PC-9 (cell line): Measurements from ENCODE around the gene CPLX4. TPM values are rescaled to one million over a fixed set of nuclear protein-coding genes. Genes with fewer than 3 reads are reported as not detected.

Experiments
- BruUV-seq: library from RNA; stranded (reverse); fragments of 400-500 nt; replicated peaks from 2 replicates; lab custom pipeline; 2021; lab: Mats Ljungman, UMichigan
- CTCF ChIA-PET: fragments of 300-600 bp; sonication (Branson Sonifier 250); formaldehyde crosslinking; loops from one replicate; lab custom pipeline; 2022; ENCODE audit warnings: antibody characterized with exemption; lab: Charles Lee
- POLR2A ChIA-PET: fragments of 300-600 bp; sonication (Branson Sonifier 250); formaldehyde crosslinking; loops from one replicate; lab custom pipeline; 2022; ENCODE audit warnings: antibody characterized with exemption; ENCODE audit not compliant: unreplicated experiment; lab: Charles Lee
- DNase-seq, 2 experiments: peaks; one replicate each; pipeline versions ENCODE4 v3.0.0 to v3.0.0-alpha.2; 2015 to 2022; ENCODE audit warnings: mixed read lengths in 1 of 2
- H2AFZ ChIP-seq: fragments of 200-600 bp; sonication (generic); 2 replicates; pipeline ENCODE4 v1.8.1; 2017; ENCODE audit warnings: antibody characterized with exemption
- H3F3A ChIP-seq: fragments of 200-600 bp; sonication (generic); 2 replicates; pipeline ENCODE4 v1.8.1; 2017; ENCODE audit warnings: antibody characterized with exemption, mild to moderate bottlenecking, low read depth; ENCODE audit not compliant: insufficient read depth
- H3K27ac ChIP-seq: fragments of 200-600 bp; sonication (generic); 2 replicates; pipeline ENCODE4 v1.6.1; 2016; ENCODE audit warnings: mixed run types
- H3K27me3 ChIP-seq: fragments of 200-600 bp; sonication (generic); 2 replicates; pipeline ENCODE4 v1.6.1; 2016; ENCODE audit warnings: low read depth, mixed run types; ENCODE audit not compliant: insufficient read depth
- H3K36me3 ChIP-seq: fragments of 200-600 bp; sonication (generic); 2 replicates; pipeline ENCODE4 v1.6.1; 2016; ENCODE audit warnings: low read depth, mixed run types
- H3K4me1 ChIP-seq: fragments of 200-600 bp; sonication (generic); replicated peaks from 2 replicates; pipeline ENCODE4 v1.6.1; 2016; ENCODE audit warnings: mixed run types; ENCODE audit not compliant: insufficient read depth
- H3K4me2 ChIP-seq: fragments of 200-600 bp; sonication (generic); 2 replicates; pipeline ENCODE4 v1.6.1; 2017; ENCODE audit warnings: mixed run types
- H3K4me3 ChIP-seq: fragments of 200-600 bp; sonication (generic); 2 replicates; pipeline ENCODE4 v1.6.1; 2016; ENCODE audit warnings: mixed run types
- H3K79me2 ChIP-seq: fragments of 200-600 bp; sonication (generic); 2 replicates; pipeline ENCODE4 v1.6.1; 2017; ENCODE audit warnings: low read depth, mixed run types
- H3K9me2 ChIP-seq: fragments of 200-600 bp; sonication (generic); 2 replicates; pipeline ENCODE4 v1.8.1; 2017; ENCODE audit warnings: mild to moderate bottlenecking; ENCODE audit not compliant: insufficient read depth
- H3K9me3 ChIP-seq: fragments of 200-600 bp; sonication (generic); 2 replicates; pipeline ENCODE4 v1.8.1; 2016; ENCODE audit warnings: low read depth; ENCODE audit not compliant: insufficient read depth
- H4K20me1 ChIP-seq: fragments of 200-600 bp; sonication (generic); 2 replicates; pipeline ENCODE4 v1.8.1; 2017; ENCODE audit not compliant: insufficient read depth
- CTCF ChIP-seq: fragments of 200-600 bp; sonication (generic); conservative IDR thresholded peaks from 2 replicates; pipeline ENCODE4 v1.6.1; 2017; ENCODE audit warnings: mixed run types, antibody characterized with exemption, mild to moderate bottlenecking, moderate library complexity
- EZH2 ChIP-seq: fragments of 200-600 bp; sonication (generic); IDR thresholded peaks from 2 replicates; pipeline ENCODE4 v1.8.0; 2017; ENCODE audit warnings: antibody characterized with exemption, low read depth
- intact Hi-C: fragments of 100-400 bp; cut with micrococcal nuclease; formaldehyde crosslinking; loops from one replicate; pipeline ENCODE4 v1.10.0; 2022; ENCODE audit not compliant: unreplicated experiment
- total RNA-seq: library from RNA; stranded (reverse); gene quantifications from 2 replicates; pipeline ENCODE4 v1.2.3, GENCODE V29; 2021

CPLX4 gene
- total RNA-seq, 1 experiment from 2014 or later, result not detected

- Histone ChIP-seq H3K4me2 (no peak overlapping the region), H3F3A (no peaks in the 10 kb centered on the region), H3K9me2 (no peaks in the 10 kb centered on the region), H3K4me3 (no peak overlapping the region), H4K20me1 (no peaks in the 10 kb centered on the region), H3K4me1 (no peaks in the 10 kb centered on the region), H3K9me3 (no peaks in the 10 kb centered on the region), H2AFZ (no peak overlapping the region), H3K27me3 (no peaks in the 10 kb centered on the region), H3K27ac (no peak overlapping the region), H3K36me3 (no peaks in the 10 kb centered on the region), H3K79me2 (no peaks in the 10 kb centered on the region)
- no TSS peak for BruUV-seq
- no peak for TF ChIP-seq EZH2
- TF ChIP-seq CTCF, result no peak
- no peak for DNase-seq
- ChIA-PET CTCF (no interaction called here), POLR2A (no interaction called here)
- intact Hi-C loops, result no loop called here
These were observed 43.0 kb downstream of the CPLX4 start for GRCh38 chr18:59275406-59275949.

DNA sequence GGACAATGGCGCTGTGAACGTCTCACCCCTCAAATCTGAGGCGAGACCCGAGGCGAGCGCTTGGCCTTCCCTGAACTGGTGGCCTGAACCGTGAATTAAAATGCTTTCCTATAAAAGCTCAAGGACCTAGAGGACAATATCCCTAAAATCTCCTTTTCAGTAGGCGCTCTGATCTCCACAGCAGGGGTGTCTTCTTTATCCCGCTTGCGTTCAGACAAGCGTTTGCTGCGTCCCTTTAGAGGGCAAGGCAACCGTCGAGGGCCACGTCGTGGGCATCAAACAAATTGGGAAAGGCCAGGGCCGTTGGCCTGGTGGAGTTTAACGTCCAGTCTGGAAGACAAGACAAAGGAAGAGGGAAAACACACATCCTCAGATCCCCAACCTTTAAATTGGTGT lies 43.9 kb downstream of the CPLX4 start:
- H3K79me2 ChIP-seq, result no peaks in the 10 kb centered on the region
- H3K27ac ChIP-seq, result no peak overlapping the region
- H3K36me3 ChIP-seq, result no peaks in the 10 kb centered on the region
- H2AFZ ChIP-seq, result no peak overlapping the region
- no peak for DNase-seq
- BruUV-seq, result no TSS peak
- ChIA-PET CTCF (no interaction called here), POLR2A (no interaction called here)
- no peaks in the 10 kb centered on the region for H4K20me1 ChIP-seq
- no peaks in the 10 kb centered on the region for H3K4me1 ChIP-seq
- no peaks in the 10 kb centered on the region for H3F3A ChIP-seq
- H3K9me2 ChIP-seq, result no peaks in the 10 kb centered on the region
- intact Hi-C loops, result no loop called here
- H3K9me3 ChIP-seq, result no peaks in the 10 kb centered on the region
- H3K4me2 ChIP-seq, result no peak overlapping the region
- TF ChIP-seq EZH2 (no peak), CTCF (no peak)
- no peak overlapping the region for H3K4me3 ChIP-seq
- H3K27me3 ChIP-seq, result no peaks in the 10 kb centered on the region

DNA sequence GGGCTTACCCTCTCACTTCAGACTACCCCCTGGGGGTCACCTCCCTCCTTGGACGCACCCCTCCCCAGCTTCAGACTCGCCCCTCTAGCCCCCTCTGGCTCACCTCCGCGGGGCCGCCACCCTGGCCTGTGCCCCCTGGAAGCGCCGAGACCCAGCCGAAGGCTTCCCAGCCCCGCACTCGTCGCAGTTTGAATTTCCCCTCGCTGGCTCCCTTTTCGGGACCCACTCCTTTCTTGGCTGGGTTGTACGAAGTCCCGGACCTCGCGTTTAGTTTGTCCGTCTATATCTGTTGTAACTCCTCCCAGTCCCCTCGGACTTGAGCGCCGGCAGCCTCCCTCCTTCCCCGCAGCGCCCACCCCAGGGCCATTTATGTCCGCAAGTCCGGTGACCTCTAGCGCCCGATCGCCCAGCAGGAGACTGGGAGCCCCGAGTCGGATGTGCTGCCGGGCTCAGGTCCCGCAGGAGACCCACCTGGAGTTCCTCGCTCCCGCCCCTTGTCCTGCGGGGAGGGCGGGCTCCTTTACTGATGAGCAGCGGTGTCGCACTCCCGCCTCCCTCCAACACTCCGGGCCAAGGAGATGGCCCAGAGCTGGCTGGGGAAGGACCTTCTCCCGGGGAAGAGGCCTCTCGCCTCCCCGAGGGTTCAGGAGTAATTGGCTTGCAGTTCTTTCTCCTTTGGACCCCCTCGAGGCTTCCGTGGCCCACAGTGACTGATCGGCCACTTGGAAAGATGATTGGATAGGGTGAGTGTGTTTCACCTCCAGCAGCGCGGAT lies 44.5 kb downstream of the CPLX4 start:
- Histone ChIP-seq H3K27me3 (no peaks in the 10 kb centered on the region), H2AFZ (no peak overlapping the region), H3K4me1 (no peaks in the 10 kb centered on the region), H4K20me1 (no peaks in the 10 kb centered on the region), H3K4me3 (no peak overlapping the region), H3K4me2 (no peak overlapping the region), H3K9me2 (no peaks in the 10 kb centered on the region), H3K9me3 (no peaks in the 10 kb centered on the region), H3K36me3 (no peaks in the 10 kb centered on the region), H3K79me2 (no peaks in the 10 kb centered on the region), H3K27ac (no peak overlapping the region), H3F3A (no peaks in the 10 kb centered on the region)
- DNase-seq, result no peak
- no TSS peak for BruUV-seq
- ChIA-PET CTCF (no interaction called here), POLR2A (no interaction called here)
- TF ChIP-seq CTCF, result no peak
- TF ChIP-seq EZH2, result no peak
- intact Hi-C loops, result no loop called here
